Activated B cell treated with CpG ODN at 0.5 μM for 24 hours (primary cell): ENCODE data around the gene MYCBPAP. TPM values are rescaled to one million over a fixed set of nuclear protein-coding genes. Genes with fewer than 3 reads are reported as not detected.

Experiments used
- ATAC-seq: fragments of 200-7000 bp; cut with Tn5 transposase; one replicate; pipeline ENCODE4 v1.10.0; 2021; ENCODE audit warnings: low read depth, mild to moderate bottlenecking, moderate library complexity
- CTCF ChIA-PET: fragments of 350-600 bp; sonication (Branson Sonifier 250); formaldehyde crosslinking; loops from one replicate; lab custom pipeline; 2021; ENCODE audit warnings: antibody characterized with exemption; lab: Charles Lee
- POLR2A ChIA-PET: fragments of 350-600 bp; sonication (Branson Sonifier 250); formaldehyde crosslinking; loops from one replicate; lab custom pipeline; 2021; ENCODE audit warnings: antibody characterized with exemption; lab: Charles Lee
- DNase-seq: peaks from one replicate; pipeline ENCODE4 v3.0.0; 2022
- H3K27ac Mint-ChIP-seq: one replicate; pipeline ENCODE4 v1.8.0; 2020; ENCODE audit warnings: mixed read lengths
- H3K27me3 Mint-ChIP-seq: one replicate; pipeline ENCODE4 v1.8.0; 2021; ENCODE audit warnings: mixed read lengths
- H3K36me3 Mint-ChIP-seq: one replicate; pipeline ENCODE4 v1.8.0; 2021; ENCODE audit warnings: low read depth, mixed read lengths
- H3K4me1 Mint-ChIP-seq: one replicate; pipeline ENCODE4 v1.8.0; 2021; ENCODE audit warnings: mixed read lengths
- H3K4me3 Mint-ChIP-seq: one replicate; pipeline ENCODE4 v1.8.0; 2020; ENCODE audit warnings: mild to moderate bottlenecking, mixed read lengths
- H3K9me3 Mint-ChIP-seq: one replicate; pipeline ENCODE4 v1.8.0; 2020; ENCODE audit warnings: mixed read lengths
- CTCF ChIP-seq: fragments of 200-600 bp; IDR thresholded peaks from one replicate; pipeline ENCODE4 v1.8.0; 2022; ENCODE audit warnings: antibody characterized with exemption, mild to moderate bottlenecking
- intact Hi-C: fragments of 100-400 bp; cut with micrococcal nuclease; formaldehyde crosslinking; loops from one replicate; pipeline ENCODE4 v1.15.1; 2024
- total RNA-seq: library from RNA; stranded (reverse); gene quantifications from 2 replicates; pipeline ENCODE4 v1.2.3, GENCODE V29; 2022

The MYCBPAP gene
- total RNA-seq, 1 donor from 2014 or later: 2.3 TPM

- intact Hi-C loops: no loop called here
- no peak for TF ChIP-seq CTCF
- Mint-ChIP-seq H3K4me1 (no peaks in the 10 kb centered on the region), H3K27ac (no peak overlapping the region), H3K36me3 (no peaks in the 10 kb centered on the region), H3K9me3 (no peaks in the 10 kb centered on the region), H3K4me3 (no peak overlapping the region), H3K27me3 (peaks cover 31% of the 10 kb centered on the region)
- POLR2A ChIA-PET: no interaction called here
- CTCF ChIA-PET: no interaction called here
- ATAC-seq (no peak), DNase-seq (no peak)
Measured at GRCh38 chr17:50575581-50576210, 67.5 kb downstream of the MYCBPAP start.

GRCh38 chr17:50576864-50577263 is 68.6 kb downstream of the MYCBPAP start:
- intact Hi-C loops: no loop called here
- CTCF ChIA-PET: no interaction called here
- no peak for TF ChIP-seq CTCF
- Mint-ChIP-seq H3K36me3 (no peaks in the 10 kb centered on the region), H3K27me3 (peaks cover 27% of the 10 kb centered on the region), H3K4me1 (no peaks in the 10 kb centered on the region), H3K27ac (no peak overlapping the region), H3K9me3 (no peaks in the 10 kb centered on the region), H3K4me3 (no peak overlapping the region)
- ATAC-seq (no peak), DNase-seq (no peak)
- POLR2A ChIA-PET: no interaction called here

- H3K27ac Mint-ChIP-seq: no peak overlapping the region
- no peak overlapping the region for H3K4me3 Mint-ChIP-seq
- H3K4me1 Mint-ChIP-seq: no peaks in the 10 kb centered on the region
- POLR2A ChIA-PET: no interaction called here
- CTCF ChIA-PET: no interaction called here
- intact Hi-C loops: no loop called here
- H3K27me3 Mint-ChIP-seq: peaks cover 27% of the 10 kb centered on the region
- no peak for DNase-seq
- H3K9me3 Mint-ChIP-seq: no peaks in the 10 kb centered on the region
- TF ChIP-seq CTCF: no peak
- no peaks in the 10 kb centered on the region for H3K36me3 Mint-ChIP-seq
- no peak for ATAC-seq
Measured at GRCh38 chr17:50577451-50577954, 69.3 kb downstream of the MYCBPAP start.

GRCh38 chr17:50578173-50578572 is 69.9 kb downstream of the MYCBPAP start:
- H3K4me3 Mint-ChIP-seq: no peak overlapping the region
- H3K9me3 Mint-ChIP-seq: no peaks in the 10 kb centered on the region
- no peaks in the 10 kb centered on the region for H3K36me3 Mint-ChIP-seq
- CTCF ChIA-PET: no interaction called here
- no peaks in the 10 kb centered on the region for H3K4me1 Mint-ChIP-seq
- no peak for TF ChIP-seq CTCF
- POLR2A ChIA-PET: no interaction called here
- no peak for DNase-seq
- intact Hi-C loops: no loop called here
- no peak for ATAC-seq
- peaks cover 28% of the 10 kb centered on the region for H3K27me3 Mint-ChIP-seq
- H3K27ac Mint-ChIP-seq: no peak overlapping the region

GRCh38 chr17:50579399-50579798 is 71.2 kb downstream of the MYCBPAP start:
- intact Hi-C loops: no loop called here
- ChIA-PET CTCF (no interaction called here), POLR2A (no interaction called here)
- DNase-seq: no peak
- no peak overlapping the region for H3K4me3 Mint-ChIP-seq
- H3K36me3 Mint-ChIP-seq: no peaks in the 10 kb centered on the region
- TF ChIP-seq CTCF: no peak
- H3K4me1 Mint-ChIP-seq: no peaks in the 10 kb centered on the region
- H3K9me3 Mint-ChIP-seq: no peaks in the 10 kb centered on the region
- H3K27ac Mint-ChIP-seq: no peak overlapping the region
- ATAC-seq: no peak
- H3K27me3 Mint-ChIP-seq: peaks cover 35% of the 10 kb centered on the region
